Upper lobe of left lung (tissue), 6 donors: ENCODE results near the gene YWHAQ. TPM values are rescaled to one million over a fixed set of nuclear protein-coding genes. Genes with fewer than 3 reads are reported as not detected.

ENCODE experiments used
- ATAC-seq, 2 donors: fragments of 200-7000 bp; cut with Tn5 transposase; one replicate each; pipeline ENCODE4 v1.9.1; 2022; ENCODE audit warnings: mild to moderate bottlenecking in 2 of 2, moderate library complexity in 2 of 2; ENCODE audit not compliant: low FRiP score in 2 of 2
- DNase-seq, 2 donors: peaks; one replicate each; pipeline ENCODE4 v3.0.0-alpha.2; 2019 to 2020
- H3K27ac ChIP-seq, 4 donors: fragments of 200-600 bp; sonication (generic); one replicate each; pipeline ENCODE4 v1.5.1; 2016 to 2019
- H3K27me3 ChIP-seq, 4 donors: fragments of 200-600 bp; sonication (generic); one replicate each; pipeline ENCODE4 v1.5.1; 2017 to 2019
- H3K36me3 ChIP-seq, 4 donors: fragments of 200-600 bp; sonication (generic); one replicate each; pipeline ENCODE4 v1.5.1; 2016 to 2019
- H3K4me1 ChIP-seq, 4 donors: fragments of 200-600 bp; sonication (generic); one replicate each; pipeline ENCODE4 v1.5.1; 2018 to 2019
- H3K4me3 ChIP-seq, 4 donors: fragments of 200-600 bp; sonication (generic); one replicate each; pipeline ENCODE4 v1.5.1; 2017 to 2019; ENCODE audit warnings: mild to moderate bottlenecking in 2 of 4, moderate library complexity in 1 of 4
- H3K9me3 ChIP-seq, 4 donors: fragments of 200-600 bp; sonication (generic); one replicate each; pipeline ENCODE4 v1.5.1; 2018 to 2019
- CTCF ChIP-seq, 6 experiments: fragments of 450-650 bp in 4 of 6; fragments of 200-600 bp in 2 of 6; sonication (generic) in 2 of 6; IDR thresholded peaks; one replicate each; pipeline ENCODE4 v1.5.1; 2016 to 2019; ENCODE audit warnings: antibody characterized with exemption in 6 of 6
- EP300 ChIP-seq, 4 donors: sonication (generic); formaldehyde crosslinking; IDR thresholded peaks; one replicate each; pipeline ENCODE4 v1.5.1; 2017; ENCODE audit warnings: antibody characterized with exemption in 4 of 4, control low read depth in 2 of 4
- POLR2A ChIP-seq, 4 donors: fragments of 450-650 bp; IDR thresholded peaks; one replicate each; pipeline ENCODE4 v1.5.1; 2016 to 2017; ENCODE audit warnings: antibody characterized with exemption in 4 of 4, mild to moderate bottlenecking in 2 of 4
- POLR2AphosphoS5 ChIP-seq, 2 donors: sonication (generic); formaldehyde crosslinking; IDR thresholded peaks; one replicate each; pipeline ENCODE4 v1.5.1; 2017; ENCODE audit warnings: antibody characterized with exemption in 2 of 2
- WGBS, 2 donors: methylation state at CpG; one replicate each; pipeline ENCODE4 v1.1.5; 2017 to 2018; 5-methylcytosine and 5-hydroxymethylcytosine counted together
- small RNA-seq, 4 donors: library from RNA; depleted of rRNA; stranded (forward); fragments of <200 nt; gene quantifications; one replicate each; pipeline ENCODE3, GENCODE V24; 2016
- total RNA-seq, 6 donors: library from RNA; depleted of rRNA in 4 of 6; stranded (reverse); fragments of >200 nt in 4 of 6; gene quantifications; one replicate each; pipeline versions ENCODE4 v1.1.0 to v1.2.1, GENCODE V29; 2016 to 2021
- donor health status: DM: no; HTN: no; CAD: no; lungs with moderate emphysema.
- donor health status: DM: no; HTN: yes; CAD: no; lungs with severe emphysema.

YWHAQ gene
- total RNA-seq, 6 donors from 2014 or later: 67.1 to 223 (median 176) TPM

- Histone ChIP-seq H3K36me3 (peaks cover 0 to 43% (median 10%) of the 10 kb centered on the region in 4 donors), H3K9me3 (no peaks in the 10 kb centered on the region), H3K4me1 (peaks cover 0 to 16% (median 11%) of the 10 kb centered on the region in 4 donors), H3K4me3 (no peak overlapping the region), H3K27me3 (no peaks in the 10 kb centered on the region), H3K27ac (no peak overlapping the region)
- 92% methylated on average over 6 of the region's 6 CpGs for WGBS, 2 donors
- ATAC-seq (no peak), DNase-seq (no peak)
- TF ChIP-seq POLR2A (IDR thresholded peaks at IDR 0.05) (no peak), EP300 (IDR thresholded peaks at IDR 0.05) (no peak), CTCF (IDR thresholded peaks at IDR 0.05) (no peak), POLR2AphosphoS5 (IDR thresholded peaks at IDR 0.05) (no peak)
These were observed 94.3 kb downstream of the YWHAQ start for GRCh38 chr2:9536504-9536903.

- H3K27me3 ChIP-seq: no peaks in the 10 kb centered on the region
- peaks cover 0 to 14% (median 11%) of the 10 kb centered on the region in 4 donors for H3K4me1 ChIP-seq
- peaks cover 0 to 38% (median 9%) of the 10 kb centered on the region in 4 donors for H3K36me3 ChIP-seq
- H3K4me3 ChIP-seq: no peak overlapping the region
- H3K9me3 ChIP-seq: no peaks in the 10 kb centered on the region
- WGBS, 2 donors: 44 to 57% methylated on average over 1 of the region's 1 CpG
- no peak for ATAC-seq
- H3K27ac ChIP-seq: no peak overlapping the region
- no peak for DNase-seq
- TF ChIP-seq POLR2AphosphoS5 (IDR thresholded peaks at IDR 0.05) (no peak), EP300 (IDR thresholded peaks at IDR 0.05) (no peak), CTCF (IDR thresholded peaks at IDR 0.05) (no peak), POLR2A (IDR thresholded peaks at IDR 0.05) (no peak)
These were observed 95.6 kb downstream of the YWHAQ start for GRCh38 chr2:9535177-9535576.

Small RNAs within 50 kb of the gene (small RNA-seq; reads per million reads assigned to genes)
- 0 reads per million in 4 donors for gene RF00019

Other genes starting within 250 kb of the YWHAQ start
- 10 to 100 TPM; 25.1 to 87.2 (median 39.1) TPM for gene ITGB1BP1, start 207.5 kb downstream of the YWHAQ start, total RNA-seq
- gene CPSF3, start 207.3 kb downstream of the YWHAQ start, total RNA-seq: 10 to 100 TPM; 11.3 to 41.0 (median 22.5) TPM
- gene IAH1, start 156.4 kb downstream of the YWHAQ start, total RNA-seq: 10 to 100 TPM; 16.1 to 46.1 (median 39.3) TPM
- gene ADAM17, start 75.2 kb downstream of the YWHAQ start, total RNA-seq: 10 to 100 TPM; 59.7 to 71.0 (median 66.3) TPM
- gene TAF1B, start 212.5 kb upstream of the YWHAQ start, total RNA-seq: 10 to 100 TPM in 5 of 6 donors, 1 to 10 TPM in 1; 8.5 to 24.3 (median 16.7) TPM